NB4 (cell line): ENCODE results near the gene SIM2.

ENCODE experiments used
- DNase-seq: peaks from one replicate; pipeline ENCODE4 v3.0.0; 2010; ENCODE audit warnings: low read depth
- H3K4me3 ChIP-seq: one replicate; pipeline ENCODE4 v1.5.1; 2011; ENCODE audit warnings: mild to moderate bottlenecking, low read depth, low read length, moderate library complexity
- MYC ChIP-seq: IDR thresholded peaks from 2 replicates; pipeline ENCODE4 v1.6.1; 2011; ENCODE audit warnings: low read depth, low read length
- POLR2A ChIP-seq: IDR thresholded peaks from 2 replicates; pipeline ENCODE4 v1.6.1; 2011; ENCODE audit warnings: mild to moderate bottlenecking; ENCODE audit not compliant: insufficient read length; ENCODE audit errors: extremely low read depth
- TF ChIP-seq, protein P1 (sequence below): IDR thresholded peaks from one replicate; pipeline ENCODE4 v1.5.1; 2012; ENCODE audit warnings: low read depth, low read length
- TF ChIP-seq, protein P2 (sequence below): IDR thresholded peaks from 2 replicates; pipeline ENCODE4 v1.6.1; 2011; ENCODE audit warnings: low read depth, low read length

The SIM2 gene

DNA sequence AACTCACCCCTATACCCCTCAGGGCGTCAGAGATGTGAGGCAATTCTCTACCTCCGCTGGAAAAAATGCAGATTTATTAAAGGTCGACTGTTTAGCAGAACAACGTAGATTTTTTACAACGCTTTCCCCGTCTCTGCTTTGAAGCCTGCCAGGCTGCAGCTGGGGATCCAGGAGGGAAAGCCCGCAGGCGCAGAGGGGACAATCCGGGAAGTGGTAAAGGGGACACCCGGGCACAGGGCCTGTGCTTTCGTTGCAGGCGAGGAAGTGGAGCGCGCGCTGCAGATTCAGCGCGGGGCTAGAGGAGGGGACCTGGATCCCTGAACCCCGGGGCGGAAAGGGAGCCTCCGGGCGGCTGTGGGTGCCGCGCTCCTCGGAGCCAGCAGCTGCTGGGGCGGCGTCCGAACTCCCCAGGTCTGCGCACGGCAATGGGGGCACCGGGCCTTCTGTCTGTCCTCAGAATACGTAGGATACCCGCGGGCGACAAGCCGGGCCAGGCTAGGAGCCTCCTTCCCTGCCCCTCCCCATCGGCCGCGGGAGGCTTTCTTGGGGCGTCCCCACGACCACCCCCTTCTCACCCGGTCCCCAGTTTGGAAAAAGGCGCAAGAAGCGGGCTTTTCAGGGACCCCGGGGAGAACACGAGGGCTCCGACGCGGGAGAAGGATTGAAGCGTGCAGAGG lies 5.5 kb downstream of the SIM2 start:
- TF ChIP-seq, protein P1, sequence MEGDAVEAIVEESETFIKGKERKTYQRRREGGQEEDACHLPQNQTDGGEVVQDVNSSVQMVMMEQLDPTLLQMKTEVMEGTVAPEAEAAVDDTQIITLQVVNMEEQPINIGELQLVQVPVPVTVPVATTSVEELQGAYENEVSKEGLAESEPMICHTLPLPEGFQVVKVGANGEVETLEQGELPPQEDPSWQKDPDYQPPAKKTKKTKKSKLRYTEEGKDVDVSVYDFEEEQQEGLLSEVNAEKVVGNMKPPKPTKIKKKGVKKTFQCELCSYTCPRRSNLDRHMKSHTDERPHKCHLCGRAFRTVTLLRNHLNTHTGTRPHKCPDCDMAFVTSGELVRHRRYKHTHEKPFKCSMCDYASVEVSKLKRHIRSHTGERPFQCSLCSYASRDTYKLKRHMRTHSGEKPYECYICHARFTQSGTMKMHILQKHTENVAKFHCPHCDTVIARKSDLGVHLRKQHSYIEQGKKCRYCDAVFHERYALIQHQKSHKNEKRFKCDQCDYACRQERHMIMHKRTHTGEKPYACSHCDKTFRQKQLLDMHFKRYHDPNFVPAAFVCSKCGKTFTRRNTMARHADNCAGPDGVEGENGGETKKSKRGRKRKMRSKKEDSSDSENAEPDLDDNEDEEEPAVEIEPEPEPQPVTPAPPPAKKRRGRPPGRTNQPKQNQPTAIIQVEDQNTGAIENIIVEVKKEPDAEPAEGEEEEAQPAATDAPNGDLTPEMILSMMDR, result no peak
- TF ChIP-seq, protein P2, sequence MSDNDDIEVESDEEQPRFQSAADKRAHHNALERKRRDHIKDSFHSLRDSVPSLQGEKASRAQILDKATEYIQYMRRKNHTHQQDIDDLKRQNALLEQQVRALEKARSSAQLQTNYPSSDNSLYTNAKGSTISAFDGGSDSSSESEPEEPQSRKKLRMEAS, result no peak
- no peak for TF ChIP-seq POLR2A
- TF ChIP-seq MYC, result no peak
- no peak for DNase-seq
- no peak overlapping the region for H3K4me3 ChIP-seq

DNA sequence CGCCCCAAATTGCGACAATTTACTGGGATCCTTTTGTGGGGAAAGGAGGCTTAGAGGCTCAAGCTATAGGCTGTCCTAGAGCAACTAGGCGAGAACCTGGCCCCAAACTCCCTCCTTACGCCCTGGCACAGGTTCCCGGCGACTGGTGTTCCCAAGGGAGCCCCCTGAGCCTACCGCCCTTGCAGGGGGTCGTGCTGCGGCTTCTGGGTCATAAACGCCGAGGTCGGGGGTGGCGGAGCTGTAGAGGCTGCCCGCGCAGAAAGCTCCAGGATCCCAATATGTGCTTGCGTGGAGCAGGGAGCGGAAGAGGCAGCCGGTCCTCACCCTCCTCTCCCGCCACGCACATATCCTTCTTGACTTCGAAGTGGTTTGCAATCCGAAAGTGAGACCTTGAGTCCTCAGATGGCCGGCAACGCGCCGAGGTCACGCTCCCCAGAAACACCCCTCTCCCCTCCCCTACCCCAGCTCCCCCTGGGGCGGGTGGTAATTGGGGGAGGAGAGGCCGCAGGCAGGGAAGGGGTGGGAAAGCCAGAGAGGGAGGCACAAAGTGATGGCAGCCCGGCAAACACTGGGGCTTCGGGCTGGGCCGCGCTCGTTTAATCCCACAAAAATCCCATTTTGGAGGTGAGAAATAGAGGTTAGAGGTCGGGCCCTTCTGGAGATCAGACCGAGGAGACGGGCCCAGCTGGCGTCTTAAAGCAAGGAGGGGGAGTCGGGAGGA lies 6.2 kb downstream of the SIM2 start:
- no peak for DNase-seq
- TF ChIP-seq POLR2A, result no peak
- TF ChIP-seq, protein P1, result no peak
- TF ChIP-seq, protein P2, result no peak
- TF ChIP-seq MYC, result no peak

DNA sequence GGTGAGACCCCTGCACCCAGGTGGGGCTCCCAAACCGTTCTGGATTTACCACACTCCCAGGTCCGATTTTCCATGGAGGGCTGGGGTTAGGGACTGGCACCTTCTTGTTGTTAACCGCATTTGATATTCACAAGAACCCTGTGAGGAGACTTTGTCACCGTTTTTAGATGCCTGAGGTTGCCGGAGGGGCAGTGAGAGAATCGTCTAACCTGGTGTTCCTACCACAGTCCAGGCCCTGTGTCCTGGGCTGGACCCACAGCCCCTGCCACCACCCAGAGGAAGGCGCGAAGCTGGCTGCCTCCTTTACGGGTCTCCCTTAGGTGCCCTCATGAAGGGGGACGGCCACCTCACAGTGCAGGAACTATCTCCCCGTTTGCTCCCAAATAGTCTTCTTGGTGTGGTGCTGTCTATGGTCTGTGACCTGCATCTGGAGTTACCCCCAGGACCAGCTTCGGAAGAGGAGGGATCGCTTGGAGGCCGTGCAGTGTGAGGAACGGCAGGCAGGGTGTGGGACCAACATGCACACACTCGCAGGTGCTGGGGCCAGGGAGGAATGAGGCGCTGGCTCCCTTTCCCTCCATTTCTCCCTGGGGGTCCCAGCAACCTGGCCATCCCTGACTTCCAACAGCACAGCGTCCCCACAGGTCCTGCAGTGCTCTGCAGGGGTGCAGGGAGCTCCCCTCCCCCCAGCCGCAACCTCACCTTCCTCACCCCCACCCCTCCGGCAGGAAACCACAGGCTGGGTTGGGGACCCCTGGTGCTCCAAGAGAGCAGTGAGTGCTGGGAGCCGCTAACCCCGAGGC lies 7.0 kb downstream of the SIM2 start:
- no peak overlapping the region for H3K4me3 ChIP-seq
- TF ChIP-seq MYC (no peak), POLR2A (no peak)
- TF ChIP-seq, protein P1, result peak; percentile 32
- TF ChIP-seq, protein P2, result no peak
- DNase-seq, result peak; percentile 48

More for the DNA sequence above, 6.2 kb downstream of the SIM2 start:
- H3K4me3 ChIP-seq, result no peak overlapping the region

DNA sequence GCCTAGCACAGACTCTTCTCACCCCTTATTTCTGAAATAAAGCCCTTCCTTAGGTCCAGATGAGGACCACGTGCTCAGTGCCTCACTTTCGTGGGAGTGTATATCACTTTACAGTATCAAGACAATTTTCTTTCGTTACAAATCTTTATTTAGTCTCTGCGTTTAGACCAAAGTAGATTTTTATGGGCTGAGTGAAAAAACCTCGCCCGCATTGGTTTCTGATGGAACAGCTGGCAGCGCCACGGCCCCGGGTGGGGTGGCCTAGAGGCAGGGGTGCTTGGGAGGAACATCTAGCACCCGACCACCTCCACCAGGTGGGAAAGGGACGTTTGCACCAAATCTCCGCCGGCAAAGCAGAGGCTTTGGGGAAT lies 7.6 kb downstream of the SIM2 start:
- no peak overlapping the region for H3K4me3 ChIP-seq
- DNase-seq, result no peak
- TF ChIP-seq, protein P2, result peak; percentile 41; the same call in 1 of the 2 replicates
- no peak for TF ChIP-seq MYC
- TF ChIP-seq, protein P1, result no peak

DNA sequence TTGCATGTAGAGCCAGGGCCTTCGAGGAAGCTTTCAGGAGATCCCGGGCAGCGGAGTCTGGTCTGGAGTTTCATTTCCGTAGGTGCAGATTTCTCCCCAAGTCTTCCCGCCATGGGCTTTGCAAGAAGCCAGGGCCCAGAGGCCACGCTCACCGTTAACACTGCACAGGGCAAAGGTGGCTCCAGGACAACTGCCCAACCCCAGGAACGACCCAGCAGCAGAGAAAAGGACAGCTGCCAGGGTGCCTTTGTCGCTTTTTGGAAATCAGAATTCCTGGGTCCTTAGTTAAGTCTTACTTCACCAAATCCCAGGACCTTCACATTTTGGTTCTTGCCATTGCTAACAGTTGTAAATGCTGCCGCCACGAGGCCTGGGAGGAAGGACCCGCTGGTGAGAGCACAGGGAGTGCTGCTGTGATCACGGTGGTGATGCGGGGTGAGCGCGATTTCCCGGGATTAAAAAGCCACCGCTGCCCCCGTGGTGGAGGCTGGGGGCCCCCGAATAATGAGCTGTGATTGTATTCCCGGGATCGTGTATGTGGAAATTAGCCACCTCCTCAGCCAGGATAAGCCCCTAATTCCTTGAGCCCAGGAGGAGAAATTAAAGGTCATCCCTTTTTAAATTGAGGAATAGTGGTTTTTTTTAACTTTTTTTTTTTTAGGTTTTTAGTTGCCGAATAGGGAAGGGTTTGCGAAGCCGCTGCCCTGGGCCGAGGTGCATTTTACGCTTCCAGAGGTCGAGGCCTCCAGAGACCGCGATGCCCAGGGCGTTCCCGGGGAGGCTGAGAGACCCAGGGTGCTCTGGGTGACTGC lies 8.2 kb downstream of the SIM2 start:
- no peak for DNase-seq
- TF ChIP-seq, protein P2, result no peak
- TF ChIP-seq, protein P1, result no peak
- TF ChIP-seq MYC (no peak), POLR2A (no peak)
- H3K4me3 ChIP-seq, result no peak overlapping the region
